GM21737 (cell line): Measurements from ENCODE around the gene ZNF524.

ENCODE experiments used
- ATAC-seq: cut with Tn5 transposase; IDR thresholded peaks from one replicate; pipeline ENCODE4 v1.9.1; 2021; ENCODE audit warnings: mild to moderate bottlenecking, moderate library complexity; ENCODE audit not compliant: unreplicated experiment

The ZNF524 gene

GRCh38 chr19:55618426-55618825, 18.3 kb downstream of the ZNF524 start:
- ATAC-seq: no peak

- ATAC-seq: no peak
Measured at GRCh38 chr19:55619286-55619685, 19.2 kb downstream of the ZNF524 start.

- ATAC-seq: no peak
Measured at GRCh38 chr19:55620410-55621204, 20.5 kb downstream of the ZNF524 start.

- no peak for ATAC-seq
Measured at GRCh38 chr19:55621205-55621672, 21.2 kb downstream of the ZNF524 start.

- no peak for ATAC-seq
Measured at GRCh38 chr19:55621673-55622231, 21.7 kb downstream of the ZNF524 start.

- ATAC-seq: no peak
Measured at GRCh38 chr19:55622242-55622969, 22.3 kb downstream of the ZNF524 start.

- ATAC-seq: no peak
Measured at GRCh38 chr19:55623130-55623529, 23.0 kb downstream of the ZNF524 start.

- no peak for ATAC-seq
Measured at GRCh38 chr19:55623561-55623960, 23.5 kb downstream of the ZNF524 start.

- peak; percentile 49 for ATAC-seq
Measured at GRCh38 chr19:55624109-55625003, 24.3 kb downstream of the ZNF524 start, which contains the start of gene ZNF784. TSS of gene ZNF784 (minus strand) at chr19:55624566. CDS start at chr19:55624561, 5 bp downstream.

- no peak for ATAC-seq
Measured at GRCh38 chr19:55625004-55625326, 24.9 kb downstream of the ZNF524 start.

- ATAC-seq: no peak
Measured at GRCh38 chr19:55626350-55626749, 26.3 kb downstream of the ZNF524 start.

- no peak for ATAC-seq
Measured at GRCh38 chr19:55632463-55632834, 32.4 kb downstream of the ZNF524 start.

- ATAC-seq: no peak
Measured at GRCh38 chr19:55633861-55634260, 33.8 kb downstream of the ZNF524 start.

GRCh38 chr19:55635334-55635717, 35.2 kb downstream of the ZNF524 start:
- ATAC-seq: no peak

- ATAC-seq: no peak
Measured at GRCh38 chr19:55635856-55636440, 35.9 kb downstream of the ZNF524 start.

- ATAC-seq: no peak
Measured at GRCh38 chr19:55636723-55637122, 36.6 kb downstream of the ZNF524 start.

GRCh38 chr19:55637534-55637933, 37.4 kb downstream of the ZNF524 start:
- ATAC-seq: no peak

GRCh38 chr19:55638864-55639359, 38.8 kb downstream of the ZNF524 start:
- ATAC-seq: no peak

- no peak for ATAC-seq
Measured at GRCh38 chr19:55640043-55640576, 40.0 kb downstream of the ZNF524 start.
